Skeletal muscle tissue (tissue), 5 donors: ENCODE measurements around the gene ERFL. TPM values are rescaled to one million over a fixed set of nuclear protein-coding genes. Genes with fewer than 3 reads are reported as not detected.

ENCODE experiments used
- H3K27ac ChIP-seq: one replicate; pipeline ENCODE4 v1.7.0; 2013; ENCODE audit warnings: mild to moderate bottlenecking, low read depth, low read length, inconsistent platforms
- H3K27me3 ChIP-seq, 3 donors: one replicate each; pipeline ENCODE4 v1.7.0; 2013; ENCODE audit warnings: low read length in 3 of 3; ENCODE audit not compliant: control insufficient read depth in 3 of 3, insufficient read depth in 3 of 3
- H3K36me3 ChIP-seq, 3 donors: one replicate each; pipeline ENCODE4 v1.7.0; 2013; ENCODE audit warnings: low read length in 3 of 3; ENCODE audit not compliant: control insufficient read depth in 3 of 3, insufficient read depth in 3 of 3
- H3K4me1 ChIP-seq, 3 donors: one replicate each; pipeline ENCODE4 v1.7.0; 2013; ENCODE audit warnings: low read length in 3 of 3, mild to moderate bottlenecking in 3 of 3; ENCODE audit not compliant: control insufficient read depth in 3 of 3, insufficient read depth in 3 of 3
- H3K4me3 ChIP-seq, 3 donors: one replicate each; pipeline ENCODE4 v1.7.0; 2013; ENCODE audit warnings: low read length in 3 of 3
- H3K9ac ChIP-seq, 3 donors: one replicate each; pipeline ENCODE4 v1.7.0; 2013; ENCODE audit warnings: low read length in 3 of 3, mild to moderate bottlenecking in 3 of 3, moderate library complexity in 2 of 3, low read depth in 1 of 3
- H3K9me3 ChIP-seq, 3 donors: one replicate each; pipeline ENCODE4 v1.7.0; 2013; ENCODE audit warnings: low read length in 3 of 3; ENCODE audit not compliant: control insufficient read depth in 3 of 3
- small RNA-seq: library from RNA; depleted of rRNA; stranded (forward); fragments of <200 nt; gene quantifications from one replicate; pipeline ENCODE3, GENCODE V24; 2014
- total RNA-seq: library from RNA; depleted of rRNA; stranded (reverse); fragments of >200 nt; gene quantifications from one replicate; pipeline ENCODE4 v1.2.3, GENCODE V29; 2014
- donor health status: Osteomylitis.

The ERFL gene
- total RNA-seq, 1 donor from 2014 or later, result not detected

DNA sequence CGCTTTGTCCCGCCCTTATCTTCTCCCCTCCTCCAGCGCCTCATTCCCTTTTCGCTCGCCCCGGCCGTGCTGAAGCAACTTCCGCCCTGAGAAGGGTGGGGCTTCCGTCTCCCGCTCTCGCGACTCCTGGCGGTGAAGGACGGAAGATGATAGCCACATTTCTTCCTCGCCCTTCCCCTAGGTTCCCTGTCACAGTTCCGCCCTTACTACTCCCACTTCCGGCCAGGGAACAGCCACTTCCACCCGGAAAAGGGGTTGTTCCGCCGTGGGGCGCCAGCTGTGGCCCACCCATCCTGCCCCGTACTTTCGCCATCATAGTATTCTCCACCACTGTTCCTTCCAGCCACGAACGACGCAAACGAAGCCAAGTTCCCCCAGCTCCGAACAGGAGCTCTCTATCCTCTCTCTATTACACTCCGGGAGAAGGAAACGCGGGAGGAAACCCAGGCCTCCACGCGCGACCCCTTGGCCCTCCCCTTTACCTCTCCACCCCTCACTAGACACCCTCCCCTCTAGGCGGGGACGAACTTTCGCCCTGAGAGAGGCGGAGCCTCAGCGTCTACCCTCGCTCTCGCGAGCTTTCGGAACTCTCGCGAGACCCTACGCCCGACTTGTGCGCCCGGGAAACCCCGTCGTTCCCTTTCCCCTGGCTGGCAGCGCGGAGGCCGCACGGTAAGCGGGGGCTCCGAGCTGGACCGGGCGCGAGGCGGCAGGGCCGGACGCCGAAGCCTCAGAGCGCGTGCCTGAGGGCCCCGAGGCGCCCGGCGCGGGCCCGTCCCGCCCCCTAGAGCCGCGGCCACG, 68.4 kb downstream of the ERFL start, which contains the start of gene RPS19:
Gene RPS19 (plus strand): TSS at position 638 of the 801 bp plus-strand sequence. CDS start 520 bp downstream, outside the sequence.
- peak within 1 kb of the TSS; percentile 94 to 99 (median 96) for H3K9ac ChIP-seq
- H3K27ac ChIP-seq, result peak within 1 kb of the TSS; percentile 97
- peaks cover 0 to 3% (median 0%) of the 10 kb centered on the region in 3 donors for H3K27me3 ChIP-seq
- peaks cover 33 to 35% (median 34%) of the 10 kb centered on the region in 3 donors for H3K36me3 ChIP-seq
- H3K9me3 ChIP-seq, result no peaks in the 10 kb centered on the region
- peak within 1 kb of the TSS; percentile 95 to 98 (median 96) for H3K4me3 ChIP-seq
- H3K4me1 ChIP-seq, result peaks cover 27 to 41% (median 31%) of the 10 kb centered on the region in 3 donors

GRCh38 chr19:41859213-41859617, 69.0 kb downstream of the ERFL start:
- Histone ChIP-seq H3K4me1 (peaks cover 27 to 36% (median 31%) of the 10 kb centered on the region in 3 donors), H3K9ac (peak overlapping the region; percentile 62 to 94 (median 74)), H3K27ac (peak overlapping the region; percentile 97), H3K27me3 (peaks cover 0 to 8% (median 4%) of the 10 kb centered on the region in 3 donors), H3K36me3 (peaks cover 27 to 29% (median 28%) of the 10 kb centered on the region in 3 donors), H3K9me3 (no peaks in the 10 kb centered on the region), H3K4me3 (peak overlapping the region; percentile 67 to 98 (median 95))

Small RNA genes lying within 50 kb of the gene (small RNA-seq; reads per million reads assigned to genes)
- gene MIR6797, result not detected

Other genes starting within 250 kb of the ERFL start
- gene CEACAM7, start 240.2 kb downstream of the ERFL start, total RNA-seq, result not detected
- not detected for gene CEACAM5, start 219.8 kb downstream of the ERFL start, total RNA-seq
- under 0.01 TPM for gene CEACAM6, start 172.9 kb downstream of the ERFL start, total RNA-seq
- not detected for gene CEACAM3, start 131.9 kb downstream of the ERFL start, total RNA-seq
- not detected for gene LYPD4, start 83.8 kb downstream of the ERFL start, total RNA-seq
- gene DMRTC2, start 83.4 kb downstream of the ERFL start, total RNA-seq, result not detected
- 455 TPM for gene RPS19, start 68.2 kb downstream of the ERFL start, total RNA-seq
- 1.0 TPM for gene CD79A, start 51.2 kb downstream of the ERFL start, total RNA-seq
- 13.6 TPM for gene ARHGEF1, start 45.3 kb downstream of the ERFL start, total RNA-seq
- gene RABAC1, start 30.9 kb upstream of the ERFL start, total RNA-seq, result 85.1 TPM
- not detected for gene ATP1A3, start 65.8 kb upstream of the ERFL start, total RNA-seq
- 1.0 TPM for gene GRIK5, start 141.8 kb upstream of the ERFL start, total RNA-seq
- 7.8 TPM for gene ZNF574, start 147.7 kb upstream of the ERFL start, total RNA-seq
- 0.52 TPM for gene POU2F2, start 204.0 kb upstream of the ERFL start, total RNA-seq